ENCODE measurements around the gene HLA-DMA.

- no peak for TF ChIP-seq CTCF (IDR thresholded peaks at IDR 0.05; ENCODE audit: low read depth, low read length)
- no peak for TF ChIP-seq EZH2phosphoT487 (IDR thresholded peaks at IDR 0.05; ENCODE audit: low read depth)
Observed at GRCh38 chr6:32903952-32904351, 48.9 kb downstream of the HLA-DMA start.
